GM12872 (cell line): ENCODE data around the gene COBL.

ENCODE experiments used
- CTCF ChIP-seq: IDR thresholded peaks from 3 replicates; pipeline ENCODE4 v1.5.1; 2011; ENCODE audit warnings: low read depth, mild to moderate bottlenecking, low read length, moderate library complexity; ENCODE audit not compliant: insufficient read depth

COBL gene

DNA sequence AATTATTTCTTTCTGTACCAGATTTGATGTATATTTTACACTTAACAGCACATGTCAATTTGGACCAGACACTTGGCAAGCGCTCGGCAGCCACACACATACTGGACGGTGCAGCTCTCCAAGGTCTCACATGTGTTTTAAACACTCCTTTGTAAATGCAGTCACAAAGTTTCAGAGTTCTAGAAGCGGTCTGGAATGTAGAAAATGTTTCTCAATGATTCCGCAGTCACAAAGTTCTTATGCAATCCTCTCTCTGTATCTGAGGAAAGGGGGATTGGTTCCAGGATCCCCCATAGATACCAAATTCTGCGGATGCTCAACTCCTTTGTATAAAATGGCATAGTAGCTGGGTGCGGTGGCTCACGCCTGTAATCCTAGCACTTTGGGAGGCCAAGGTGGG lies 280.9 kb downstream of the COBL start:
- no peak for TF ChIP-seq CTCF

- no peak for TF ChIP-seq CTCF
Observed at GRCh38 chr7:51034521-51035264, 281.9 kb downstream of the COBL start.

DNA sequence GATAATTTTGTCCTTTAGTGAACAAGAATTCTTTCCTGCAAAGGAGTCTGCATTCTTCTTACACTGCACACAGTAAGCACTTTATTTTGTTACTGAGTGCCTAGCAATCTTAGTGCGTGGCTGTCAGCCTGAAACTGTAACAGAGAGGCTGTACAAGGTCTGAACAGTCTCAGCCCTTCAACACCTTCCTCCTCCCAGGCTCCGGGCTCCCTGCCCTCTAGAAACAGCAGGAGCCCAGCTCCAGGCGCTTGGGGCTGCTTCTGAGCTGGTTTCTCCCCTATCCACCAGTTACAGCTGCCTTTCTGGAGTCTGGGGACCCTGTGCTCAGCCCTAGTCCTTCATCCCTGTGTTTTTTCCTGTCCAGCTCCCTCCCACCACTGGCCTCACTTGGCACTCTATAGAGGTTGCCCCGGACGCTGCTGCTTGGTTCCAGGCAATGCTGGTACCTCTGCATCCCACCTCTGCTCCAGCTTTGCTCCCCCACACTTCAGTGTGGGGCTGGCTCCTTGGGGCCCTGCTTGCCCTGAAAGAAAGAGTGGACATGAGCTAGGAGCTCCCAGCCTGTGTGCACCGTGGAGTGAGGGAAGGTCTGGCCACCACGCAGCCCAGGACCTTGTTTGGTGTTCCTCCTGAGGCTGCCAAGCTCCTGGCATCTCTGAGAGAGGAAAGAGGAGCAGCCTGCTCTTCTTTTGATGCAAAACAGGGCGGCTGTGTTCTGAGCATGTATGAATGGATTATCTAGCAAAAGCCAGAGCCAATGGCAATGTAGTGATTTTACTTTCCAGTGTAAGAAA lies 282.7 kb downstream of the COBL start:
- no peak for TF ChIP-seq CTCF

GRCh38 chr7:51031791-51032515 lies 284.7 kb downstream of the COBL start:
- no peak for TF ChIP-seq CTCF

- TF ChIP-seq CTCF = no peak
Observed at GRCh38 chr7:51031216-51031615, 285.4 kb downstream of the COBL start.

GRCh38 chr7:51029701-51030191 lies 286.9 kb downstream of the COBL start:
- TF ChIP-seq CTCF = no peak

GRCh38 chr7:51029131-51029530 lies 287.5 kb downstream of the COBL start:
- no peak for TF ChIP-seq CTCF
